GM20000 (cell line): Measurements from ENCODE around the gene IPO11.

Source experiments
- DNase-seq: peaks from one replicate; pipeline ENCODE4 v3.0.0; 2012; ENCODE audit warnings: low spot score
- CTCF ChIP-seq: IDR thresholded peaks from 2 replicates; pipeline ENCODE4 v1.5.1; 2012; ENCODE audit warnings: mild to moderate bottlenecking, control low read depth; ENCODE audit errors: extremely low read depth, missing control alignments

Gene IPO11

GRCh38 chr5:62581836-62582597 is 169.5 kb downstream of the IPO11 start:
- no peak for TF ChIP-seq CTCF
- DNase-seq = no peak

GRCh38 chr5:62584391-62584790 is 171.8 kb downstream of the IPO11 start:
- no peak for TF ChIP-seq CTCF
- no peak for DNase-seq

GRCh38 chr5:62585306-62585705 is 172.7 kb downstream of the IPO11 start:
- DNase-seq = no peak
- no peak for TF ChIP-seq CTCF

- TF ChIP-seq CTCF = no peak
Measured at GRCh38 chr5:62585751-62586150, 173.2 kb downstream of the IPO11 start.

GRCh38 chr5:62587737-62588136 is 175.2 kb downstream of the IPO11 start:
- no peak for DNase-seq
- TF ChIP-seq CTCF = no peak

More at GRCh38 chr5:62585751-62586150, 173.2 kb downstream of the IPO11 start:
- no peak for DNase-seq

- no peak for DNase-seq
- TF ChIP-seq CTCF = no peak
Measured at GRCh38 chr5:62588668-62589067, 176.1 kb downstream of the IPO11 start.

- no peak for TF ChIP-seq CTCF
- no peak for DNase-seq
Measured at GRCh38 chr5:62589504-62589903, 176.9 kb downstream of the IPO11 start.
